ENCODE measurements around the gene SLC28A1.

- TF ChIP-seq CTCF (IDR thresholded peaks at IDR 0.05; ENCODE audit: borderline replicate concordance, extremely low read depth, low read length, poor library complexity, severe bottlenecking) (no peak), EZH2 (IDR thresholded peaks at IDR 0.05; ENCODE audit: borderline replicate concordance, low read depth, low read length, severe bottlenecking) (no peak)
These were observed 104.6 kb downstream of the SLC28A1 start for GRCh38 chr15:84988909-84989644.

Data from DND-41 (cell line).